Stomach smooth muscle (tissue), 2 donors: ENCODE results near the gene LRRC66.

Source experiments
- H3K27ac ChIP-seq: one replicate; pipeline ENCODE4 v1.7.0; 2013; ENCODE audit warnings: mild to moderate bottlenecking, low read length, inconsistent platforms
- H3K27me3 ChIP-seq, 2 donors: one replicate each; pipeline ENCODE4 v1.7.0; 2013; ENCODE audit warnings: low read length in 2 of 2; ENCODE audit not compliant: insufficient read depth in 2 of 2, control insufficient read depth in 1 of 2
- H3K36me3 ChIP-seq, 2 donors: one replicate each; pipeline ENCODE4 v1.7.0; 2013; ENCODE audit warnings: low read length in 2 of 2; ENCODE audit not compliant: control insufficient read depth in 2 of 2, insufficient read depth in 2 of 2
- H3K4me1 ChIP-seq: one replicate; pipeline ENCODE4 v1.7.0; 2013; ENCODE audit warnings: low read length; ENCODE audit not compliant: control insufficient read depth, insufficient read depth
- H3K4me3 ChIP-seq, 2 donors: one replicate each; pipeline ENCODE4 v1.7.0; 2013; ENCODE audit warnings: low read length in 2 of 2
- H3K9ac ChIP-seq, 2 donors: one replicate each; pipeline ENCODE4 v1.7.0; 2013; ENCODE audit warnings: low read length in 2 of 2, mild to moderate bottlenecking in 1 of 2
- H3K9me3 ChIP-seq, 2 donors: one replicate each; pipeline ENCODE4 v1.7.0; 2013; ENCODE audit warnings: low read length in 2 of 2; ENCODE audit not compliant: control insufficient read depth in 2 of 2
- donor health status: healthy.
- donor health status: Pancreatic carcinoma.

The LRRC66 gene

DNA sequence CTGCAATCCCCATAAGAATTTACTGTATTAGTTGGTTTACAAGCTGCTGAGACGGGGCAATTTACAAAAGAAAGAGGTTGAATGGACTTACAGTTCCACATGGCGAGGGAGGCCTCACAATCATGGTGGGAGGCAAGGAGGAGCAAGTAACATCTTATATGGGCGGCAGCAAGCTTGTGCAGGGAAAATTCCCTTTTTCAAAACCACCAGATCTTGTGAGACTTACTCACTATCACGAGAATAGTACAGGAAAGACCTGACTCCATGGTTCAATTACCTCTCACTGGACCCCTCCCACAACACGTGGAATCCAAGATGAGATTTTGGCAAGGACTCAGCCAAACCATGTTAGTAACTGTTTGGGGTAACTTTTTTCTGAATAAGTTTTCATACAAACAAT is 29.1 kb upstream of the LRRC66 start:
- no peaks in the 10 kb centered on the region for H3K36me3 ChIP-seq
- H3K4me1 ChIP-seq: peaks cover 9% of the 10 kb centered on the region
- no peak overlapping the region for H3K4me3 ChIP-seq
- H3K9me3 ChIP-seq: no peaks in the 10 kb centered on the region
- H3K9ac ChIP-seq: no peak overlapping the region
- peaks cover 0 to 12% of the 10 kb centered on the region in 2 donors for H3K27me3 ChIP-seq
- H3K27ac ChIP-seq: no peak overlapping the region

DNA sequence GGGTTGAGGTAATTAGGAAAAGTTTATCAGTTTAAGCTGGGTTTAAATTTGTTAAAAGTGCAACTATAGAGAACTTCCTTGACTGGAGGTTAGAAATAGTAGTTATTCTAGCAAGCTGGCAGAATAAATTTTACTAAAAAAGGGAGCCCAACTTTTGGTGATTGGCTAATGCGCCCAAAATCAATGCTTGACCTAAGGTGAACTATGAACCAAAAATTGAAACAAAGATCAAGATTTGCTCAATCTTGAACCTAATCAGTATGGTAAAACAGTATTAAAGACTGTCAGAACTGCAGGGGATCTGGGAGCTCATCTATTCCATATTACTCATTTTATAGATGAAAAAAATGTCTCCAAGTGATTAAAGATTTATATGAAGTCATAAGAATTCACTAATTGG is 24.9 kb upstream of the LRRC66 start:
- Histone ChIP-seq H3K4me3 (no peak overlapping the region), H3K9ac (no peak overlapping the region), H3K4me1 (no peaks in the 10 kb centered on the region), H3K27ac (no peak overlapping the region), H3K36me3 (no peaks in the 10 kb centered on the region), H3K27me3 (peaks cover 0 to 2% of the 10 kb centered on the region in 2 donors), H3K9me3 (no peaks in the 10 kb centered on the region)

DNA sequence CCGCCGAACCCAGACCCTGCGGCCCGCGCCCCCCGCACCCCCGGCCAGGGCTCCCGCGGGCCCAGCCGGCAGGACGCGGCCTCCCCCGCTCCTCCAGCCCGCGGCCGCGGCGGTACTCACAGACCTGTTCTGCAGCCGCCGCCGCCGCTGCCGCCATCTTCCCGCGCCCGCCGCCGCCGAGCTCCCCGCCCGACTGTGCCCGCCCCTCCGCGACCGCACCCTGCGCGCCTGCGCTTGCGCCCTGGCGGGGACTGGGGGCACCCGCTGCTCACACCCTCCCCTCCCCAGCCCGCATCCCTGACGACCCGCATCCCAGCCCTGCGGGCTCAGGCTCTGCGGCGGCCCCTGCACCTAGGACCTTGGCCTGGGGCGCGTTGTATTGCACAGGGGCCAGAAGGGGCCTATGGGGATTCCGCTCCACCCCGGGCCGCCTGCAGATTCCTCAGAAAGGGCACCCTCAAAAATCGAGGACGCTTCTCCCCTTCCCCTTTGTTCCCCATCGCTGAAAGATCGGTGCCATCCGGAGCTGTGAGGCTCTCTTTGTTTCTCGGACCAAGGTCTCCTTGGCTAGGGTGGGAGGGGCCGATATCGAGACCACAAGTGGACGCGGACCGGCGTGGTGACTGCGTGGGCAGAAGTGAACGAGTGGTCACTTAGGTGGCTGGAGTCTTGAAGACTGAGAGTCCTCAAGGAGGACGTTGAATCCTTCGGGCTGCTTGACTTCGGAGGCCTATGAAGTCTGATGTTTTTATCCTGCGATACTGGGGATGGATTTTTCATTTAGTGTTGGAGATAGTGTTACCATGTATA is 18.1 kb upstream of the LRRC66 start, which contains the start of gene SGCB:
Gene SGCB, minus strand, starts transcription at position 197 of the 810 bp plus-strand sequence. Its CDS starts 40 bp downstream, at position 157.
- H3K4me3 ChIP-seq: peak within 1 kb of the TSS; percentile 81 to 86

DNA sequence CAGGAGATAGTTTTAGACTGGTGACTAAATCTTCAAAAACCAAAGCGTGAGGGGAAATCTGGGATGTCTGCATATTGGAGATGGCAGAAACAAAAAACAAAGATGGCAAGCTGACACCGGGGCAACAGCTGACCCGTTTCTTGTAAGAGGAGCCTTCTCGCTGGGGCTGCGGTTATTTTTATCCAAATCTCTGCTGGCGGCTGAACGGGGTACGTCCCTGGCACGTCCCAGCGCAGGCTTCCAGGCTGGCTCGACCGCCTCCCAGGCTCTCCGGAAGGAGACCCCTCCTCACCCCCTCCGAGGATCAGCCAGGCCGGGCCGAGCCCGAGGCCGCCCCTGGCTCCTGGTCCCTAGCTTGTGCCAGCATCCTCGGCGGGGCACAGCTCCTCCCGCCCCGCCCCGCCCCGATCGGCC is 17.5 kb upstream of the LRRC66 start:
- Histone ChIP-seq H3K4me1 (no peaks in the 10 kb centered on the region), H3K9ac (peak overlapping the region; percentile 64 to 75), H3K36me3 (no peaks in the 10 kb centered on the region), H3K9me3 (no peaks in the 10 kb centered on the region), H3K4me3 (peak overlapping the region; percentile 81 to 86), H3K27ac (no peak overlapping the region), H3K27me3 (no peaks in the 10 kb centered on the region)

More for the DNA sequence above, 18.1 kb upstream of the LRRC66 start, which contains the start of gene SGCB:
- Histone ChIP-seq H3K9ac (peak within 1 kb of the TSS; percentile 64 to 75), H3K9me3 (no peaks in the 10 kb centered on the region), H3K27me3 (no peaks in the 10 kb centered on the region), H3K36me3 (no peaks in the 10 kb centered on the region), H3K27ac (no peak within 1 kb of the TSS), H3K4me1 (no peaks in the 10 kb centered on the region)

DNA sequence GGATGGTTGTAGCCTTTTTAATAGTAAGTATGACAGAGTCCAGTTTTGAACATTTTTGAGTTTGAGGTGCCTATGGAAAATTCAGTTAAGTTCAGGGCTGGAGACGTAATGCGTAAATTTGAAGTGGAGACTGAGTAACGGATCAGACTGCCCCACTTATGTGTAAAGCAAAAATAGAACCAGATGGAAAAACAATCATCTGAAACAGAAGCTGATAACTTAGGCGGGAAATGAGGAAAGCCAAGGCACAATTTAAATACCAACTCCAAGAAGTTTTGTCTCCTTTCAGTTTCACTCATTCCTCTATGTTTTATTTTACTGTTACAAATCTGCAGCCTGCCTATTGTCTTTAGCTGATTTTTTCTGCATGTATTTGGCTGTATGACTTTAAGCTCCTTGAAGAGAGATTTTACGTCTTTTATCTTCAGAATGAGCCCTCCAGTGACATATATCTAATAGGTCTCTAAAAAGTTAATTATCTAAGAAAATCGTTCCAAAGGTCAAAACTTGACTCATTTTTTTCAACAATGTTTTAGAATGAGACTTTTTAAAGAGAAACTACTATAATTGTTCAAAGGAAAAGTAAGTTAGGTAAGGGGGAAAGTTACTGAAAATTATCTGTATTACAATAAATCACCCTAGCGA is 16.8 kb upstream of the LRRC66 start:
- Histone ChIP-seq H3K27me3 (no peaks in the 10 kb centered on the region), H3K4me3 (peak overlapping the region; percentile 81 to 86), H3K9me3 (no peaks in the 10 kb centered on the region), H3K27ac (no peak overlapping the region), H3K36me3 (no peaks in the 10 kb centered on the region), H3K9ac (peak overlapping the region; percentile 64 to 75), H3K4me1 (no peaks in the 10 kb centered on the region)

DNA sequence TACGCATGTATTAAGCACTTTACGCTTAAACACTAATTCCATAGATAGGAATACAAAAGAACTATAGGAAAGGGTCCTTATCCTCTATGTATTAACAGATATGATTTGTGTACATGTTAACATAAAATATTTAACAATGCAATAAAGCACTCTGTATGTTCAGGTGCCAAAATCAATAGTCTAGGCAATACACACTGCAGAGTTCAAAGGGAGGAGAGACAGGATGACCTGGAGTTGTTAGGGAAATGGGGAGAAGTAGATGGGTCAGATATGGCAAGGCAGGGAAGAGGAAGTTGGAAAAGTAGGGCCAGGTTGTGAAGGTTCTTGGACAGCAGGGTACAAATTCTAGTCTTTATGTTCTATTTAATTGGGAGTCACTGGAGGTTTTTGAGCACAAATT is 15.0 kb upstream of the LRRC66 start:
- Histone ChIP-seq H3K36me3 (peaks cover 0 to 2% of the 10 kb centered on the region in 2 donors), H3K27me3 (no peaks in the 10 kb centered on the region), H3K27ac (no peak overlapping the region), H3K9me3 (no peaks in the 10 kb centered on the region), H3K4me3 (no peak overlapping the region), H3K9ac (no peak overlapping the region), H3K4me1 (no peaks in the 10 kb centered on the region)

DNA sequence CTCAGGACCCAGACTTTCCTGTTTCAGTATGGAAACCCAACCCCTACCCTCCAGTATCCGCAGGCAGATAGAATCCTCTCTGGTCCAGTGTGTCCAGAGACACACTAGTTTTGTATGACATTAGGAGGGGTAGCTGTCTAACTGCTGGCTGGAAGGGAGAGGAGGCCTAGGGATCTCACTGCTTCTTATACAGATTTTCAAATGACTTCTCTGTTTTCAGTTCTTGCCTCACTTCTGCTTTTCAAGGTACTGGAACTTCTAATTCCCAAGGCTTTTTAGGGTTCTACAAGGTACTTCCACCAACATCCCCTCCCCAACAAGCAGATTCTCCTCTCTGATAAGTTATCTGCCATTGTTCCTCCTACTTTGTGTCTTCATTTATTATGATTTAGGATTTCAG is 11.8 kb upstream of the LRRC66 start:
- H3K27ac ChIP-seq: no peak overlapping the region
- H3K36me3 ChIP-seq: peaks cover 7 to 10% of the 10 kb centered on the region in 2 donors
- no peak overlapping the region for H3K9ac ChIP-seq
- no peaks in the 10 kb centered on the region for H3K4me1 ChIP-seq
- no peaks in the 10 kb centered on the region for H3K27me3 ChIP-seq
- H3K4me3 ChIP-seq: no peak overlapping the region
- H3K9me3 ChIP-seq: no peaks in the 10 kb centered on the region

DNA sequence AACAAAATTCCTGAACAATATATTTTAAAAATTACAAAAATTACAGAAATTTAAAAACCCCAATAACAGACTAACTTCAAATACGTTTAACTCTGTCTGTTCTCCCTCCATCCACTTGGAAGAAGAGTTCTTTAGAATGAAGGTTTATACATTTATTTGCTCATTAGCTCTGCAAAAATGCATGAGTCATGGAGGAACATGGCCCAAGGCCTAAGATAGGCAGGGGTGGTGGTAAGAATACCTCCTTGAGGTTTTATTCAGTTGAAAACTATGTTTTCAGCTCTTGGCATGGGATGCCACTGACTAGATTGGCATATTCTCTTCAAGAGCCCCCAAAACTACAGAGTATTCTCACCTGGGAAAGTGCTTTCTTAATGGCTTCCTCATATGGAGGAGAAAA is 8.8 kb upstream of the LRRC66 start:
- H3K27ac ChIP-seq: no peak overlapping the region
- no peak overlapping the region for H3K4me3 ChIP-seq
- H3K4me1 ChIP-seq: no peaks in the 10 kb centered on the region
- H3K9ac ChIP-seq: no peak overlapping the region
- no peaks in the 10 kb centered on the region for H3K27me3 ChIP-seq
- no peaks in the 10 kb centered on the region for H3K9me3 ChIP-seq
- peaks cover 17 to 19% of the 10 kb centered on the region in 2 donors for H3K36me3 ChIP-seq

DNA sequence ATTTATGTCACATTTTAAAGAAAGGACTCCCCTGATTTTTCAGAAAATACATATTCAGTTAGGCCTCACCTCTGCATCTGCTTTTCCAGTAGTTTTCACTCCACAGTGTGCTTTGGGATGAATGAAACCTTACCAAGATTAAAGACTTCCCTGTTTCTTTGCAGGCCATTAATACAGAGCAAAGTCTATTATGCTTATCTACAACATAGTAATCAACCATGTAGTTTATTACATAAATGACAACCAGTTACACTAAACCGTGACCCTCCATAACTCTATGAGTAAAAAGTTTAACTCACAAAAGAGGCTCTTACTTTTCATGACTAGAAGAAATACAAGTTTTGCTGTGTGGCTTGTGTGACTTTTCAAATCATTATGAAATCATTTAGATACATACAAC is 2.3 kb downstream of the LRRC66 start:
- H3K4me1 ChIP-seq: no peaks in the 10 kb centered on the region
- no peaks in the 10 kb centered on the region for H3K27me3 ChIP-seq
- no peaks in the 10 kb centered on the region for H3K9me3 ChIP-seq
- no peak overlapping the region for H3K27ac ChIP-seq
- no peak overlapping the region for H3K4me3 ChIP-seq
- peaks cover 6 to 7% of the 10 kb centered on the region in 2 donors for H3K36me3 ChIP-seq
- no peak overlapping the region for H3K9ac ChIP-seq

DNA sequence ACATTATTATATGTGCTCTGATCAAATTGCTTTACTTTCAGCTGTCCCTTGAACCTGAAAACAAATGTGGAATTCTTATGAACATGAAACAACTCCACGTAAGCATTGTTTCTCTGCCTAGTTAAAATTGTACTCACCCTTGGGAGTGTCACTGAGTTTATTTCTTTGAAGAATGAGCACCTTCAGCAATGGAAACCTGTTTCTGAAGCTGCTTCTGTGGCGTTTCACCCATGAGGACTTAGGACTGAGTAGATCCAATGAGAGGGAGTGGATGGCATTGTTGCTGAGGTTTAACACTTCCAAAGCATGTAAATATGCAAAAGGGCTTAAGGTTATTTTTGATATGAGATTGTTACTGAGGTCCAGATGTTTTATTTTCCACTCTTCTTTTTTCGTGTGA is 3.2 kb downstream of the LRRC66 start:
- H3K27ac ChIP-seq: no peak overlapping the region
- no peaks in the 10 kb centered on the region for H3K36me3 ChIP-seq
- H3K27me3 ChIP-seq: no peaks in the 10 kb centered on the region
- no peak overlapping the region for H3K9ac ChIP-seq
- no peak overlapping the region for H3K4me3 ChIP-seq
- H3K9me3 ChIP-seq: no peaks in the 10 kb centered on the region
- no peaks in the 10 kb centered on the region for H3K4me1 ChIP-seq

DNA sequence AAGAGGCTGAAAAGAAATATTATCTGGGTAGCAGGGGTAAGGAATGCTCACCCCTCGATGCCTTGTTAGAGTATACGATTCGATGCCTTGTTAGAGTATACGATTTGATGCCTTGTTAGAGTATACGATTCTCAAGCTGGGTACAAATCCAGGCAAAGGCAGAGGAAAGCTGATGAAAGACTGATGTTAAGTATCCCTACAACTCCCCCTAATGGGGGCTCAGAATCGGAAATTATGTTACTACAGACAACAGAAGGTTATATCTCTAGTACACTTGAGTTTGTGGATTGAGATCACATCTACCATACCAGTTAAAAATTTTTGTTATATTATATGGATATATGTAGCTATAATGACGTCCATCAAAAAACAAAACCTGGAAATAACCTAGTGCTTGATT is 4.8 kb downstream of the LRRC66 start:
- Histone ChIP-seq H3K27me3 (no peaks in the 10 kb centered on the region), H3K4me1 (no peaks in the 10 kb centered on the region), H3K9ac (no peak overlapping the region), H3K36me3 (peaks cover 0 to 2% of the 10 kb centered on the region in 2 donors), H3K9me3 (no peaks in the 10 kb centered on the region), H3K4me3 (no peak overlapping the region), H3K27ac (no peak overlapping the region)
